HG03571 (cell line): ENCODE measurements around the gene GALNT2.

Experiments
- ATAC-seq: cut with Tn5 transposase; IDR thresholded peaks from one replicate; pipeline ENCODE4 v1.9.1; 2021; ENCODE audit not compliant: unreplicated experiment

The GALNT2 gene

GRCh38 chr1:230249695-230250480, 182.8 kb downstream of the GALNT2 start:
- ATAC-seq = no peak

GRCh38 chr1:230250666-230251065, 183.6 kb downstream of the GALNT2 start:
- no peak for ATAC-seq

- ATAC-seq = no peak
Observed at GRCh38 chr1:230251644-230252191, 184.7 kb downstream of the GALNT2 start.

- no peak for ATAC-seq
Observed at GRCh38 chr1:230253150-230253549, 186.1 kb downstream of the GALNT2 start.

GRCh38 chr1:230254265-230254664, 187.2 kb downstream of the GALNT2 start:
- ATAC-seq = no peak

GRCh38 chr1:230255116-230255515, 188.1 kb downstream of the GALNT2 start:
- no peak for ATAC-seq

GRCh38 chr1:230255991-230256390, 189.0 kb downstream of the GALNT2 start:
- ATAC-seq = no peak

- ATAC-seq = no peak
Observed at GRCh38 chr1:230256896-230257295, 189.9 kb downstream of the GALNT2 start.

GRCh38 chr1:230259621-230260020, 192.6 kb downstream of the GALNT2 start:
- no peak for ATAC-seq

GRCh38 chr1:230260831-230261230, 193.8 kb downstream of the GALNT2 start:
- ATAC-seq = no peak

- no peak for ATAC-seq
Observed at GRCh38 chr1:230261928-230262650, 195.1 kb downstream of the GALNT2 start.

GRCh38 chr1:230262867-230263567, 196.0 kb downstream of the GALNT2 start:
- no peak for ATAC-seq

- ATAC-seq = no peak
Observed at GRCh38 chr1:230263568-230264195, 196.6 kb downstream of the GALNT2 start.

GRCh38 chr1:230264342-230264741, 197.3 kb downstream of the GALNT2 start:
- no peak for ATAC-seq

- no peak for ATAC-seq
Observed at GRCh38 chr1:230265200-230266115, 198.4 kb downstream of the GALNT2 start.

- ATAC-seq = no peak
Observed at GRCh38 chr1:230266456-230266855, 199.4 kb downstream of the GALNT2 start.

- no peak for ATAC-seq
Observed at GRCh38 chr1:230267338-230268065, 200.5 kb downstream of the GALNT2 start.

GRCh38 chr1:230268371-230269170, 201.5 kb downstream of the GALNT2 start:
- ATAC-seq = no peak
